ENCODE results near the gene SDS. TPM values are rescaled to one million over a fixed set of nuclear protein-coding genes. Genes with fewer than 3 reads are reported as not detected.

SDS gene
- total and polyA plus RNA-seq, 2 donors (not counting 3 experiments of a cell fraction or from before 2014, with no cell fraction given), result not detected

DNA sequence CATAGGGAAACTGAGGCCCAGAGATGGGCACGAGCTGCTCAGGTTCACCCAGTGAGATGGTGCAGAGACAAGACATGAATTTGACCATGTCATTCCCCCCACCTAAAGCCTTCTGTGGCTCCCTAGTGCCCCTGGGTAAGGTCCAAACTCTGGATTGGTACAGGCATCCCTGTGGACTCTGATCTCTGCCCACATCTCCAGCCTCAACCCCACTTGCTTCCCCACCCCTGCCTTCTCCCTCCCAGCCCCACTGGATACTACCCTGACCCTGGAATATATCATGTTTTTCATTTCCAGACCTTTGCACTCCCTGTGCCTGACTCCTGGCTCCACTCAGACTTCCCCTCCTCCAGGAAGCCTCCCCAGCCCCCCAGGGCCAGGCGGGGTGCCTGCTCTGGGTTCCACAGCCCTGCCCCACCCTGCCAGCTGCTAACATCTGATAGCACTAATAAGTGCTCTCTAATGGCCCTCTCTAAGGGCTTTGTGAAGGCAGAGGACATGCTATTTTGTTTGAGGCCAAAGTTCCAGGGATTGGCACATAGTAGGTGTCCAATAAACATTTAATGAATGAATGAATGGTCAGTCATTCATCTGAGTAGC, 17.4 kb upstream of the SDS start:
- intact Hi-C loops (cut with micrococcal nuclease), result no loop called here
- no peak overlapping the region for H2AFZ ChIP-seq (ENCODE audit: low read depth, low read length)
- POLR2A ChIA-PET, result interaction anchor here (0.7 kb wide), 1 partner anchor 102 kb away, joined by 3 read pairs; no protein-coding TSS in a partner anchor
- FAIRE-seq (no peak), DNase-seq (ENCODE audit: low read depth, low spot score) (no peak)
- no peak overlapping the region for H3K4me2 ChIP-seq (ENCODE audit: insufficient read depth, low read length)
- H3K27me3 ChIP-seq (ENCODE audit: control insufficient read depth in 2 of 2, insufficient read depth in 2 of 2, low read length in 2 of 2), result no peaks in the 10 kb centered on the region
- no peaks in the 10 kb centered on the region for H3K36me3 ChIP-seq (ENCODE audit: control insufficient read depth in 2 of 2, extremely low read depth in 1 of 2, insufficient read depth in 2 of 2, low read length in 2 of 2)
- H3K79me2 ChIP-seq (ENCODE audit: control insufficient read depth, insufficient read depth, low read length), result no peaks in the 10 kb centered on the region
- CTCF ChIA-PET, result no interaction called here
- no peak overlapping the region for H3K4me3 ChIP-seq (replicated peaks in 1 of 3; ENCODE audit: insufficient read depth in 1 of 3, low read depth in 1 of 3, low read length in 3 of 3)
- peaks cover 7% of the 10 kb centered on the region for H3K4me1 ChIP-seq (ENCODE audit: control insufficient read depth, extremely low read depth, insufficient read depth, low read length)
- no peaks in the 10 kb centered on the region for H3K9me3 ChIP-seq (replicated peaks; ENCODE audit: control insufficient read depth, insufficient read depth, low read length)
- no TSS peak for BruUV-seq (replicated peaks)
- TF ChIP-seq, protein P1, sequence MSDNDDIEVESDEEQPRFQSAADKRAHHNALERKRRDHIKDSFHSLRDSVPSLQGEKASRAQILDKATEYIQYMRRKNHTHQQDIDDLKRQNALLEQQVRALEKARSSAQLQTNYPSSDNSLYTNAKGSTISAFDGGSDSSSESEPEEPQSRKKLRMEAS (IDR thresholded peaks at IDR 0.05; ENCODE audit: insufficient read depth, insufficient read length), result no peak
- TF ChIP-seq GATA2 (IDR thresholded peaks at IDR 0.05; ENCODE audit: insufficient read depth, insufficient read length, low read depth, low read length) (no peak), FOS (IDR thresholded peaks at IDR 0.05; ENCODE audit: borderline replicate concordance, insufficient read depth, low read length) (no peak), POLR2A (IDR thresholded peaks at IDR 0.05; ENCODE audit: low read depth, low read length) (no peak), JUN (IDR thresholded peaks at IDR 0.05; ENCODE audit: borderline replicate concordance, insufficient read depth, insufficient read length, low read depth) (no peak), POLR2AphosphoS5 (IDR thresholded peaks at IDR 0.05; ENCODE audit: insufficient read depth, low read depth, low read length) (no peak), MYC (IDR thresholded peaks at IDR 0.05; ENCODE audit: low read depth, low read length) (no peak), EZH2 (IDR thresholded peaks at IDR 0.05; ENCODE audit: borderline replicate concordance, low read depth, low read length, severe bottlenecking) (no peak)
- TF ChIP-seq, protein P2, sequence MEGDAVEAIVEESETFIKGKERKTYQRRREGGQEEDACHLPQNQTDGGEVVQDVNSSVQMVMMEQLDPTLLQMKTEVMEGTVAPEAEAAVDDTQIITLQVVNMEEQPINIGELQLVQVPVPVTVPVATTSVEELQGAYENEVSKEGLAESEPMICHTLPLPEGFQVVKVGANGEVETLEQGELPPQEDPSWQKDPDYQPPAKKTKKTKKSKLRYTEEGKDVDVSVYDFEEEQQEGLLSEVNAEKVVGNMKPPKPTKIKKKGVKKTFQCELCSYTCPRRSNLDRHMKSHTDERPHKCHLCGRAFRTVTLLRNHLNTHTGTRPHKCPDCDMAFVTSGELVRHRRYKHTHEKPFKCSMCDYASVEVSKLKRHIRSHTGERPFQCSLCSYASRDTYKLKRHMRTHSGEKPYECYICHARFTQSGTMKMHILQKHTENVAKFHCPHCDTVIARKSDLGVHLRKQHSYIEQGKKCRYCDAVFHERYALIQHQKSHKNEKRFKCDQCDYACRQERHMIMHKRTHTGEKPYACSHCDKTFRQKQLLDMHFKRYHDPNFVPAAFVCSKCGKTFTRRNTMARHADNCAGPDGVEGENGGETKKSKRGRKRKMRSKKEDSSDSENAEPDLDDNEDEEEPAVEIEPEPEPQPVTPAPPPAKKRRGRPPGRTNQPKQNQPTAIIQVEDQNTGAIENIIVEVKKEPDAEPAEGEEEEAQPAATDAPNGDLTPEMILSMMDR (IDR thresholded peaks at IDR 0.05; ENCODE audit: extremely low read depth in 1 of 2, insufficient read depth in 1 of 2, low read depth in 1 of 2, low read length in 2 of 2), result no peak
- H3K9me1 ChIP-seq (replicated peaks; ENCODE audit: control insufficient read depth, extremely low read depth, insufficient read depth, low read length), result no peaks in the 10 kb centered on the region
- no peak overlapping the region for H3K9ac ChIP-seq (replicated peaks; ENCODE audit: extremely low read depth, insufficient read depth, low read length)
- dilution Hi-C loops (cut with MboI; ENCODE audit: extremely low pct_ligation_motif_present, low sequenced_read_pairs), result no loop called here
- no peaks in the 10 kb centered on the region for H4K20me1 ChIP-seq (replicated peaks; ENCODE audit: control insufficient read depth, extremely low read depth, insufficient read depth, low read length)
- H3K27ac ChIP-seq (ENCODE audit: insufficient read depth, low read depth, low read length), result no peak overlapping the region
